HepG2 (cell line): Measurements from ENCODE around the gene NUP133. TPM values are rescaled to one million over a fixed set of nuclear protein-coding genes. Genes with fewer than 3 reads are reported as not detected.

ENCODE experiments used
- BRCA1 ChIP-seq: sonication (generic); formaldehyde crosslinking; IDR thresholded peaks from 2 replicates; pipeline ENCODE4 v1.4.0; 2020; ENCODE audit warnings: missing genetic modification reagents
- CBX2 ChIP-seq, 2 experiments: fragments of 200-600 bp in 1 of 2; sonication (generic); formaldehyde crosslinking in 1 of 2; IDR thresholded peaks; 2 replicates each; pipeline versions ENCODE4 v1.7.0 to v1.8.1; 2018 to 2022; ENCODE audit warnings: low read depth in 2 of 2, low read length in 1 of 2, mild to moderate bottlenecking in 1 of 2, missing genetic modification reagents in 1 of 2
- GPN1 ChIP-seq: sonication (generic); formaldehyde crosslinking; IDR thresholded peaks from 2 replicates; pipeline ENCODE4 v1.5.1; 2020; ENCODE audit warnings: missing genetic modification reagents, borderline replicate concordance
- MXD4 ChIP-seq: IDR thresholded peaks from 2 replicates; pipeline ENCODE4 v1.6.1; 2016; ENCODE audit warnings: mild to moderate bottlenecking, missing biosample characterization, missing genetic modification reagents
- NR2F6 ChIP-seq, 2 experiments: IDR thresholded peaks; 2 replicates each; pipeline ENCODE4 v1.6.1; 2016; ENCODE audit warnings: antibody characterized with exemption in 1 of 2, mild to moderate bottlenecking in 1 of 2
- PAWR ChIP-seq: sonication (generic); formaldehyde crosslinking; IDR thresholded peaks from 2 replicates; pipeline ENCODE4 v1.4.0; 2020; ENCODE audit warnings: missing genetic modification reagents, mild to moderate bottlenecking, borderline replicate concordance
- POLR2AphosphoS2 ChIP-seq: IDR thresholded peaks from 2 replicates; pipeline ENCODE4 v1.6.1; 2011; ENCODE audit warnings: low read depth, low read length, improper control_type of control experiment
- RXRB ChIP-seq: IDR thresholded peaks from 2 replicates; pipeline ENCODE4 v1.6.1; 2016; ENCODE audit warnings: borderline replicate concordance, missing genetic modification reagents, missing compliant biosample characterization
- TEAD3 ChIP-seq: optimal IDR thresholded peaks from 2 replicates; pipeline ENCODE3; 2016; ENCODE audit warnings: borderline replicate concordance
- ZNF235 ChIP-seq: sonication (generic); formaldehyde crosslinking; IDR thresholded peaks from 2 replicates; pipeline ENCODE4 v1.8.1; 2023; ENCODE audit warnings: mild to moderate bottlenecking, missing genetic modification reagents, borderline replicate concordance
- ZNF34 ChIP-seq: sonication (generic); formaldehyde crosslinking; IDR thresholded peaks from 2 replicates; pipeline ENCODE4 v1.4.0; 2020; ENCODE audit warnings: mild to moderate bottlenecking, missing genetic modification reagents, borderline replicate concordance
- ZNF446 ChIP-seq: sonication (generic); formaldehyde crosslinking; IDR thresholded peaks from 2 replicates; pipeline ENCODE4 v1.5.0; 2020; ENCODE audit warnings: mild to moderate bottlenecking, missing genetic modification reagents
- ZNF501 ChIP-seq: sonication (generic); formaldehyde crosslinking; IDR thresholded peaks from 2 replicates; pipeline ENCODE4 v1.5.1; 2020; ENCODE audit warnings: mild to moderate bottlenecking, moderate library complexity, missing genetic modification reagents
- ZNF709 ChIP-seq: sonication (generic); formaldehyde crosslinking; IDR thresholded peaks from 2 replicates; pipeline ENCODE4 v1.5.0; 2020; ENCODE audit warnings: mild to moderate bottlenecking, missing genetic modification reagents
- polyA plus RNA-seq, 8 experiments: library from polyadenylated mRNA; depleted of rRNA in 3 of 8; stranded (reverse) in 7 of 8; unstranded in 1 of 8; fragments of >200 nt; fragmentation: Illumina TruSeq in 4 of 8; extraction: Trizol in 4 of 8; gene quantifications; 2 replicates each; pipeline versions ENCODE4 v1.2.1 to v1.2.3, GENCODE V29; 2011 to 2016; ENCODE audit warnings: low read depth in 4 of 8, missing spikeins in 1 of 8, mixed read lengths in 1 of 8; ENCODE audit not compliant: insufficient read depth in 1 of 8
- total RNA-seq, 5 experiments: library from RNA; depleted of rRNA; stranded (reverse); fragments of >200 nt; fragmentation: Illumina TruSeq; extraction: Trizol; gene quantifications; 2 replicates each; pipeline ENCODE4 v1.2.3, GENCODE V29; 2016; ENCODE audit warnings: low read depth in 1 of 5
- TF ChIP-seq, protein P1 (sequence below): IDR thresholded peaks from 2 replicates; pipeline ENCODE4 v1.6.1; 2012; ENCODE audit warnings: low read depth, low read length, improper control_type of control experiment
- TF ChIP-seq, protein P2 (sequence below), 2 experiments: fragments of 450-650 bp in 1 of 2; sonication (generic) in 1 of 2; formaldehyde crosslinking in 1 of 2; IDR thresholded peaks; 2 replicates each; pipeline versions ENCODE4 v1.6.1 to v1.8.0; 2016 to 2022; ENCODE audit warnings: antibody characterized with exemption in 1 of 2, mild to moderate bottlenecking in 1 of 2, missing genetic modification reagents in 1 of 2
- TF ChIP-seq, protein P3 (sequence below): sonication (generic); formaldehyde crosslinking; IDR thresholded peaks from 2 replicates; pipeline ENCODE4 v1.9.0; 2022; ENCODE audit warnings: missing genetic modification reagents, mild to moderate bottlenecking, borderline replicate concordance

The NUP133 gene
- total and polyA plus RNA-seq, 2 of the 13 experiments (the other 11 are each of a cell fraction or from before 2014, with no cell fraction given): 17.7 to 45.6 TPM

- TF ChIP-seq, protein P1, sequence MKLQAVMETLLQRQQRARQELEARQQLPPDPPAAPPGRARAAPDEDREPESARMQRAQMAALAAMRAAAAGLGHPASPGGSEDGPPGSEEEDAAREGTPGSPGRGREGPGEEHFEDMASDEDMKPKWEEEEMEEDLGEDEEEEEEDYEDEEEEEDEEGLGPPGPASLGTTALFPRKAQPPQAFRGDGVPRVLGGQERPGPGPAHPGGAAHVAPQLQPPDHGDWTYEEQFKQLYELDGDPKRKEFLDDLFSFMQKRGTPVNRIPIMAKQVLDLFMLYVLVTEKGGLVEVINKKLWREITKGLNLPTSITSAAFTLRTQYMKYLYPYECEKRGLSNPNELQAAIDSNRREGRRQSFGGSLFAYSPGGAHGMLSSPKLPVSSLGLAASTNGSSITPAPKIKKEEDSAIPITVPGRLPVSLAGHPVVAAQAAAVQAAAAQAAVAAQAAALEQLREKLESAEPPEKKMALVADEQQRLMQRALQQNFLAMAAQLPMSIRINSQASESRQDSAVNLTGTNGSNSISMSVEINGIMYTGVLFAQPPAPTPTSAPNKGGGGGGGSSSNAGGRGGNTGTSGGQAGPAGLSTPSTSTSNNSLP: peak; percentile 73; the same call in 1 of the 2 replicates
- peak; percentile 97 for TF ChIP-seq TEAD3 (CRISPR knock-in tag)
- peak; percentile 61; the same call in 1 of the 2 replicates for TF ChIP-seq RXRB (CRISPR knock-in tag)
- no peak for TF ChIP-seq ZNF34 (CRISPR knock-in tag)
- no peak for TF ChIP-seq ZNF235
- TF ChIP-seq, protein P2, sequence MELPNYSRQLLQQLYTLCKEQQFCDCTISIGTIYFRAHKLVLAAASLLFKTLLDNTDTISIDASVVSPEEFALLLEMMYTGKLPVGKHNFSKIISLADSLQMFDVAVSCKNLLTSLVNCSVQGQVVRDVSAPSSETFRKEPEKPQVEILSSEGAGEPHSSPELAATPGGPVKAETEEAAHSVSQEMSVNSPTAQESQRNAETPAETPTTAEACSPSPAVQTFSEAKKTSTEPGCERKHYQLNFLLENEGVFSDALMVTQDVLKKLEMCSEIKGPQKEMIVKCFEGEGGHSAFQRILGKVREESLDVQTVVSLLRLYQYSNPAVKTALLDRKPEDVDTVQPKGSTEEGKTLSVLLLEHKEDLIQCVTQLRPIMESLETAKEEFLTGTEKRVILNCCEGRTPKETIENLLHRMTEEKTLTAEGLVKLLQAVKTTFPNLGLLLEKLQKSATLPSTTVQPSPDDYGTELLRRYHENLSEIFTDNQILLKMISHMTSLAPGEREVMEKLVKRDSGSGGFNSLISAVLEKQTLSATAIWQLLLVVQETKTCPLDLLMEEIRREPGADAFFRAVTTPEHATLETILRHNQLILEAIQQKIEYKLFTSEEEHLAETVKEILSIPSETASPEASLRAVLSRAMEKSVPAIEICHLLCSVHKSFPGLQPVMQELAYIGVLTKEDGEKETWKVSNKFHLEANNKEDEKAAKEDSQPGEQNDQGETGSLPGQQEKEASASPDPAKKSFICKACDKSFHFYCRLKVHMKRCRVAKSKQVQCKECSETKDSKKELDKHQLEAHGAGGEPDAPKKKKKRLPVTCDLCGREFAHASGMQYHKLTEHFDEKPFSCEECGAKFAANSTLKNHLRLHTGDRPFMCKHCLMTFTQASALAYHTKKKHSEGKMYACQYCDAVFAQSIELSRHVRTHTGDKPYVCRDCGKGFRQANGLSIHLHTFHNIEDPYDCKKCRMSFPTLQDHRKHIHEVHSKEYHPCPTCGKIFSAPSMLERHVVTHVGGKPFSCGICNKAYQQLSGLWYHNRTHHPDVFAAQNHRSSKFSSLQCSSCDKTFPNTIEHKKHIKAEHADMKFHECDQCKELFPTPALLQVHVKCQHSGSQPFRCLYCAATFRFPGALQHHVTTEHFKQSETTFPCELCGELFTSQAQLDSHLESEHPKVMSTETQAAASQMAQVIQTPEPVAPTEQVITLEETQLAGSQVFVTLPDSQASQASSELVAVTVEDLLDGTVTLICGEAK (IDR thresholded peaks at IDR 0.05): no peak
- TF ChIP-seq, protein P2 (CRISPR knock-in tag; IDR thresholded peaks at IDR 0.05): no peak; the same call in 1 of the 2 replicates
- no peak for TF ChIP-seq ZNF501 (CRISPR knock-in tag)
- TF ChIP-seq POLR2AphosphoS2: no peak
- no peak for TF ChIP-seq GPN1 (CRISPR knock-in tag)
- TF ChIP-seq CBX2 (IDR thresholded peaks at IDR 0.05; ENCODE audit: low read depth, low read length): no peak
- TF ChIP-seq CBX2 (CRISPR knock-in tag; IDR thresholded peaks at IDR 0.05; ENCODE audit: low read depth): no peak
- no peak for TF ChIP-seq PAWR (CRISPR knock-in tag)
- TF ChIP-seq BRCA1 (CRISPR knock-in tag): no peak
- TF ChIP-seq ZNF446 (CRISPR knock-in tag): no peak
- no peak for TF ChIP-seq NR2F6 (IDR thresholded peaks at IDR 0.05)
- TF ChIP-seq NR2F6 (CRISPR knock-in tag; IDR thresholded peaks at IDR 0.05): peak; percentile 32; the same call in 1 of the 2 replicates
- TF ChIP-seq, protein P3, sequence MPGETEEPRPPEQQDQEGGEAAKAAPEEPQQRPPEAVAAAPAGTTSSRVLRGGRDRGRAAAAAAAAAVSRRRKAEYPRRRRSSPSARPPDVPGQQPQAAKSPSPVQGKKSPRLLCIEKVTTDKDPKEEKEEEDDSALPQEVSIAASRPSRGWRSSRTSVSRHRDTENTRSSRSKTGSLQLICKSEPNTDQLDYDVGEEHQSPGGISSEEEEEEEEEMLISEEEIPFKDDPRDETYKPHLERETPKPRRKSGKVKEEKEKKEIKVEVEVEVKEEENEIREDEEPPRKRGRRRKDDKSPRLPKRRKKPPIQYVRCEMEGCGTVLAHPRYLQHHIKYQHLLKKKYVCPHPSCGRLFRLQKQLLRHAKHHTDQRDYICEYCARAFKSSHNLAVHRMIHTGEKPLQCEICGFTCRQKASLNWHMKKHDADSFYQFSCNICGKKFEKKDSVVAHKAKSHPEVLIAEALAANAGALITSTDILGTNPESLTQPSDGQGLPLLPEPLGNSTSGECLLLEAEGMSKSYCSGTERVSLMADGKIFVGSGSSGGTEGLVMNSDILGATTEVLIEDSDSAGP (CRISPR knock-in tag): no peak
- 0 out of 2 replicates have a peak, but pooled peaks have one; percentile 29 for TF ChIP-seq ZNF709 (CRISPR knock-in tag)
- TF ChIP-seq MXD4 (CRISPR knock-in tag): peak; percentile 87; the same call in 1 of the 2 replicates
Measured at GRCh38 chr1:229509576-229509975, 1.4 kb upstream of the NUP133 start (continued).
